ENCODE measurements around the gene TBC1D26.

DNA sequence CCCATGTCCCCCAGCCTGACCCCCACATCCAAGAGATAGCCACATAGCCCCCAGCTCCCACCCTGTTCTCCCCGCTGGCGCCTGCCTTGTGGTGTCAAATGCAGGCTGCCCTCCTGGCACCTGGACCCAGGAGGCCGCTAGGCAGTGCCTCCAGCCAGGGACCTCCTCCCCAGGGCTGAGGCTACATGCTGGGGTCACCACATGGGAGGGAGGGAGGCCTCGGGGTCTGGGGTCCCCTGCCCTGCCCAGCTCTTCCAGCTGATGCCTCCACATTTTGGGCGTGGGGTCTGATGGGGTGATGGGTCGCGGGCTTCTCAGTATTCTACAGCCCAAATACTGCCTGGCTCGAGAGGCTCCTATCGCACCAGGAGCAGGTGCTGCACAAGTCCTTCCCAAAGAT lies 9.5 kb downstream of the TBC1D26 start:
- no peak for TF ChIP-seq POLR2A (IDR thresholded peaks at IDR 0.05)
- TF ChIP-seq, protein P1, sequence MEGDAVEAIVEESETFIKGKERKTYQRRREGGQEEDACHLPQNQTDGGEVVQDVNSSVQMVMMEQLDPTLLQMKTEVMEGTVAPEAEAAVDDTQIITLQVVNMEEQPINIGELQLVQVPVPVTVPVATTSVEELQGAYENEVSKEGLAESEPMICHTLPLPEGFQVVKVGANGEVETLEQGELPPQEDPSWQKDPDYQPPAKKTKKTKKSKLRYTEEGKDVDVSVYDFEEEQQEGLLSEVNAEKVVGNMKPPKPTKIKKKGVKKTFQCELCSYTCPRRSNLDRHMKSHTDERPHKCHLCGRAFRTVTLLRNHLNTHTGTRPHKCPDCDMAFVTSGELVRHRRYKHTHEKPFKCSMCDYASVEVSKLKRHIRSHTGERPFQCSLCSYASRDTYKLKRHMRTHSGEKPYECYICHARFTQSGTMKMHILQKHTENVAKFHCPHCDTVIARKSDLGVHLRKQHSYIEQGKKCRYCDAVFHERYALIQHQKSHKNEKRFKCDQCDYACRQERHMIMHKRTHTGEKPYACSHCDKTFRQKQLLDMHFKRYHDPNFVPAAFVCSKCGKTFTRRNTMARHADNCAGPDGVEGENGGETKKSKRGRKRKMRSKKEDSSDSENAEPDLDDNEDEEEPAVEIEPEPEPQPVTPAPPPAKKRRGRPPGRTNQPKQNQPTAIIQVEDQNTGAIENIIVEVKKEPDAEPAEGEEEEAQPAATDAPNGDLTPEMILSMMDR (IDR thresholded peaks at IDR 0.05), result no peak

Measured in heart left ventricle (tissue), 13 donors.